ENCODE results near the gene SCUBE3.

- TF ChIP-seq, protein P1, sequence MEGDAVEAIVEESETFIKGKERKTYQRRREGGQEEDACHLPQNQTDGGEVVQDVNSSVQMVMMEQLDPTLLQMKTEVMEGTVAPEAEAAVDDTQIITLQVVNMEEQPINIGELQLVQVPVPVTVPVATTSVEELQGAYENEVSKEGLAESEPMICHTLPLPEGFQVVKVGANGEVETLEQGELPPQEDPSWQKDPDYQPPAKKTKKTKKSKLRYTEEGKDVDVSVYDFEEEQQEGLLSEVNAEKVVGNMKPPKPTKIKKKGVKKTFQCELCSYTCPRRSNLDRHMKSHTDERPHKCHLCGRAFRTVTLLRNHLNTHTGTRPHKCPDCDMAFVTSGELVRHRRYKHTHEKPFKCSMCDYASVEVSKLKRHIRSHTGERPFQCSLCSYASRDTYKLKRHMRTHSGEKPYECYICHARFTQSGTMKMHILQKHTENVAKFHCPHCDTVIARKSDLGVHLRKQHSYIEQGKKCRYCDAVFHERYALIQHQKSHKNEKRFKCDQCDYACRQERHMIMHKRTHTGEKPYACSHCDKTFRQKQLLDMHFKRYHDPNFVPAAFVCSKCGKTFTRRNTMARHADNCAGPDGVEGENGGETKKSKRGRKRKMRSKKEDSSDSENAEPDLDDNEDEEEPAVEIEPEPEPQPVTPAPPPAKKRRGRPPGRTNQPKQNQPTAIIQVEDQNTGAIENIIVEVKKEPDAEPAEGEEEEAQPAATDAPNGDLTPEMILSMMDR (IDR thresholded peaks at IDR 0.05; ENCODE audit: poor library complexity): no peak
- no peak for TF ChIP-seq EZH2 (IDR thresholded peaks at IDR 0.05; ENCODE audit: borderline replicate concordance)
- no peak for TF ChIP-seq EZH2phosphoT487 (IDR thresholded peaks at IDR 0.05; ENCODE audit: low read depth, severe bottlenecking, unreplicated experiment)
These were observed 27.8 kb upstream of the SCUBE3 start for GRCh38 chr6:35185971-35186370.

All from hepatocyte (in vitro differentiated cells).